ENCODE results near the gene GSTA1. TPM values are rescaled to one million over a fixed set of nuclear protein-coding genes. Genes with fewer than 3 reads are reported as not detected.
A peak's percentile ranks its signal among the peaks of the same experiment; 100 is the strongest.
"Not testable (repeated sequence)": the region's sequence is repeated elsewhere in the genome, so short reads cannot be mapped to it uniquely, and the experiment has no call there.

The GSTA1 gene
- total RNA-seq, 2 donors from 2014 or later: 33.2 to 54.1 TPM

GRCh38 chr6:52788478-52788877 is 15.1 kb downstream of the GSTA1 start:
- 4 to 18% methylated on average over 3 of the region's 3 CpGs for WGBS, 2 donors
- H3K9me3 ChIP-seq: no peaks in the 10 kb centered on the region
- intact Hi-C loops (cut with DNase I): no loop called here
- H3K4me3 ChIP-seq: no peak overlapping the region
- no peaks in the 10 kb centered on the region for H3K27me3 ChIP-seq
- ATAC-seq (peak; percentile 87), DNase-seq (peak; percentile 28 to 71 (median 55))
- TF ChIP-seq POLR2A (IDR thresholded peaks at IDR 0.05) (peak in 2 of 3 donors; percentile 18 to 51), CTCF (IDR thresholded peaks at IDR 0.05) (no peak)
- peaks cover 0 to 6% of the 10 kb centered on the region in 2 donors for H3K36me3 ChIP-seq (replicated peaks in 1 of 2; ENCODE audit: insufficient read depth in 1 of 2, low read depth in 2 of 2)
- H3K27ac ChIP-seq: peak overlapping the region; percentile 26 to 83 (median 75)
- H3K4me1 ChIP-seq: peaks cover 53% of the 10 kb centered on the region

GRCh38 chr6:52787917-52788316 is 15.7 kb downstream of the GSTA1 start:
- Histone ChIP-seq H3K36me3 (replicated peaks in 1 of 2; ENCODE audit: insufficient read depth in 1 of 2, low read depth in 2 of 2) (peaks cover 0 to 6% of the 10 kb centered on the region in 2 donors), H3K4me1 (peaks cover 54% of the 10 kb centered on the region), H3K27me3 (no peaks in the 10 kb centered on the region), H3K27ac (peak overlapping the region; percentile 26 to 83 (median 75)), H3K4me3 (no peak overlapping the region), H3K9me3 (no peaks in the 10 kb centered on the region)
- peak; percentile 69 for ATAC-seq
- peak in 2 of 4 donors; percentile 36 to 65 for DNase-seq
- WGBS, 2 donors: 11 to 13% methylated on average over 3 of the region's 3 CpGs
- no peak for TF ChIP-seq CTCF (IDR thresholded peaks at IDR 0.05)
- no peak for TF ChIP-seq POLR2A (IDR thresholded peaks at IDR 0.05)
- intact Hi-C loops (cut with DNase I): no loop called here

GRCh38 chr6:52786249-52786956 is 17.2 kb downstream of the GSTA1 start:
- H3K4me1 ChIP-seq: peaks cover 59% of the 10 kb centered on the region
- 93 to 94% methylated on average over 10 to 23 of the region's 24 CpGs for WGBS, 2 donors
- no peaks in the 10 kb centered on the region for H3K27me3 ChIP-seq
- H3K27ac ChIP-seq: peak overlapping the region in 3 of 4 donors; percentile 74 to 83 (median 76)
- TF ChIP-seq POLR2A (IDR thresholded peaks at IDR 0.05) (no peak), CTCF (IDR thresholded peaks at IDR 0.05) (no peak)
- no peaks in the 10 kb centered on the region for H3K36me3 ChIP-seq (replicated peaks in 1 of 2; ENCODE audit: insufficient read depth in 1 of 2, low read depth in 2 of 2)
- intact Hi-C loops (cut with DNase I): no loop called here
- ATAC-seq (no peak), DNase-seq (no peak)
- no peak overlapping the region for H3K4me3 ChIP-seq
- H3K9me3 ChIP-seq: no peaks in the 10 kb centered on the region

GRCh38 chr6:52782696-52783274 is 20.8 kb downstream of the GSTA1 start:
- H3K36me3 ChIP-seq (replicated peaks in 1 of 2; ENCODE audit: insufficient read depth in 1 of 2, low read depth in 2 of 2); intact Hi-C loops (cut with DNase I); H3K27me3 ChIP-seq; ATAC-seq; H3K9me3 ChIP-seq; H3K4me3 ChIP-seq: not testable (repeated sequence)
- Histone ChIP-seq H3K27ac (peak overlapping the region in 3 of 4 donors; percentile 21 to 50 (median 37)), H3K4me1 (peaks cover 34% of the 10 kb centered on the region)
- 41 to 42% methylated on average over 2 to 3 of the region's 3 CpGs for WGBS, 2 donors
- peak in 2 of 4 donors; percentile 35 to 44 for DNase-seq

GRCh38 chr6:52782209-52782608 is 21.4 kb downstream of the GSTA1 start:
- H3K4me3 ChIP-seq; H3K27me3 ChIP-seq; H3K36me3 ChIP-seq (replicated peaks in 1 of 2; ENCODE audit: insufficient read depth in 1 of 2, low read depth in 2 of 2); intact Hi-C loops (cut with DNase I); H3K9me3 ChIP-seq; ATAC-seq; DNase-seq: not testable (repeated sequence)
- H3K4me1 ChIP-seq: peaks cover 29% of the 10 kb centered on the region
- peak overlapping the region in 1 of 4 donors; percentile 21 for H3K27ac ChIP-seq

Measured in body of pancreas (tissue), 4 donors.